ENCODE results near the gene BDKRB1.

GRCh38 chr14:96273629-96274028 is 17.6 kb downstream of the BDKRB1 start:
- TF ChIP-seq EZH2 (IDR thresholded peaks at IDR 0.05; ENCODE audit: insufficient read depth, poor library complexity, severe bottlenecking), result no peak
- TF ChIP-seq EZH2phosphoT487 (IDR thresholded peaks at IDR 0.05; ENCODE audit: insufficient read depth, low read depth), result no peak

Measured in GM23248 (cell line).